C1 segment of cervical spinal cord (tissue), 14 donors: ENCODE results near the gene LETM1.
A peak's percentile ranks its signal among the peaks of the same experiment; 100 is the strongest.

Experiments used
- DNase-seq, 14 donors: peaks; one replicate each; lab custom pipeline; 2025; lab: John Stamatoyannopoulos, UW

LETM1 gene

DNA sequence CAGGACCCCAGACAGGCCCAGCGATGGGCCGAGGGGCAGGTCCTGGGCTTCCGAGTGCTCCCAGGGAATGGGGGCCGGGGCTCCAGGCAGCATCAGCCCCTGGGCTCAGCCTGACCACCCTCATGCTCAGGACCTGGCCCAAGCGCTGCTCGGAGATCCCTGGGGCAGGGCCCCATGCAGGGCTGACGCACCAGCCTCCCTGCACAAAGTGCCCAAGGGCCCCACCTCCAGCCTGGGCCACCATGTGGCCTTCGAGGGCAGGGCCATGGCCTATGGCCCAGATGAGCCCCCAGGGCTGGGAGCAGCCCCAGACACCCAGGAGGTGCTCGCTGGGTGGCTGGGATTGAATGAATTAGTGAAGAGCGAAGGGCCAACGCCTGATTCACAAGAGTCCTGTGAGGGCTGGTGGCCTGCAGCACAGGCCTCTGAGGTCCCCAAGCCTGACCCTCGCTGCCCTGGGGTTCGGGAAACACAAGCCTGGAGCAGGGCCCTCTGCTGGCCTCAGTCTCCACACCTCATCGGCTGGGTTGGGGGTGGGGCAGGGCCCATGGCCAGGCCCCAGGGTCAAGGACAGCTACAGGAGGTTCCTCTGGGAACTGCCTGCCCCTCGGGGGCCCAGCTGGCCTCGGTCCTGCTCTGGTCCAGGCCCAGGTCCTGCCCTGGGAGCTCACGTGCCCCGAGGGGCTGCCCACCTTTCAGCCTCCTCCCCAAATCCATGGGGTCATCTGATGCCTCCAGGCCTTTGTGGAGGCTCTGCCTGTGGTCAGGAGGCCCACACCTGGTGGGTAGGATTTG is 76.2 kb downstream of the LETM1 start:
- peak in 1 of 14 donors; percentile 53 for DNase-seq

DNA sequence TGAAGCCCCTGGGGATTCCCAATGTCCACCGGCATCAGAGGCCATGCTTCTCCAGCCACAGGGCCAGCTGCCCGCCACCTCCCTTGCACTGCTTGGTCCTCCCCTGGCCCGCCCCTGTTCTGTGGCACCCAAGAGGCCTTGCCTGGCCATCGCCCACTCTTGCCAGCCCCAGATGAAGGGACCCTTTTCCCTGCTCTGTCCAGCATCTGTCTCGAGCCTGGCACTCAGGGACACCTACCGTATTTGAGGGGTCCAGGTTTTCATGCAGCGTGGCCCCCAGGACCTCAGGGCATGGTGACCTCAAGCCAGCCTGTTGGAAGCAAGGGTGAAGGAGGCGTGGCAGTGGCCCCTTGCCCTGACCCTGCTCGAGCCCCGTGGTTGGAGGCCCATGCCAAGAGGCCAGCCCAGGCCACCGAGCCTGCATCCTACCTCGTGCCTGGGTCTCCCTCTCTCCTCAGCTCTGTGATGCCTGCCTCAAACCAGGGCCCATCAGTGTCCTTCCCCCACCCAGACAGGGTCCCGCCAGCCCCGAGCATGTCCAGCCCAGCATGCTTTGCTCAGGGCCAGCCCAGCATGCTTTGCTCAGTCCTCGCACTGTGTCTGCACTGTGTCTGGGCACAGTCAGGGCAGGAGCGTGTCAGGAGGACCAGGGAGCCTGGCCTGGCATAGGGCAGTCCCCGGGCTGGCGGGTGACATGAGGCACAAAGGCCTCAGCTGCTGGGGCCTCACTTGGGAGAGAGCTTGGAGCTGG is 77.1 kb downstream of the LETM1 start:
- peak in 3 of 14 donors; percentile 36 to 64 (median 51) for DNase-seq

DNA sequence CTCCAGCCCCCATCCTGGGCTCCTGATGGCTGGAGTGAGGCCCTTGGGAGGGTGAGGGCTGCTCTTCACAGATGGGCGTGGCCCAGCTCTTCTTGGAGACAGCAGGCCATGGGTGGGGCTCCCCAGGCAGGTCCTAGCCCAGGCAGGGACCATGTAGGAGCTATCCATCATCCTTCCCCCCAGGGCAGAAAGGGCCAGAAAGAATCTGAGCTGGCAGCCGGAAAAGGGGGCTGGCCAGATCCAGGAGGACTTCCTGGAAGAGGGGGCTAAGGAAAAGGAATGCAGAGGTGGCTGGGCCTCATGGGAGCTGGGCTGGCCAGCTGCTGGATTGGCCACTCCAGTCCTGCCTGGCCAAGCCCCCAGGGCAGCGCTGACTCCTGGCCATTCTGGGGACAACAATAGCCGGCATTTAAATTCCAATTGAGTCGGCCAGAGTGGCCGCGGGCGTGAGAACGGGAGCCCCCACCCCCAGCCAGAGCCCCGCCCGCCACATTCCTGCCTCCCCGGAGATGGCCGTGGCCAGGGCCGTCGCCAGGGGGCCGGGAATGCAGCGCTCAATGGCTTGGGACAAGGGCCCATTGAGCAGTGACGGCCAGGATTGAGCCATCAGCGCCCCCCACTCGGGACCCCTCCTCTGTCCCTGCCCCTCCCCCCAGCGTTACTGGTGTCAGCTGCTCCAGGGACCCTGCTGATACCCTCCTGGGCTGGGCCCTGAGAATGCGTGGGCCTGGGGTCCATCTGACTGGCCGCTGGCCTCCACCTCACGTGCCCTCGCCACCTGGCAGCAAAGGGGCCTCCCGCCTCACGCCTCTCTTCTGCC is 77.9 kb downstream of the LETM1 start:
- DNase-seq: peak in 8 of 14 donors; percentile 27 to 75 (median 60)

DNA sequence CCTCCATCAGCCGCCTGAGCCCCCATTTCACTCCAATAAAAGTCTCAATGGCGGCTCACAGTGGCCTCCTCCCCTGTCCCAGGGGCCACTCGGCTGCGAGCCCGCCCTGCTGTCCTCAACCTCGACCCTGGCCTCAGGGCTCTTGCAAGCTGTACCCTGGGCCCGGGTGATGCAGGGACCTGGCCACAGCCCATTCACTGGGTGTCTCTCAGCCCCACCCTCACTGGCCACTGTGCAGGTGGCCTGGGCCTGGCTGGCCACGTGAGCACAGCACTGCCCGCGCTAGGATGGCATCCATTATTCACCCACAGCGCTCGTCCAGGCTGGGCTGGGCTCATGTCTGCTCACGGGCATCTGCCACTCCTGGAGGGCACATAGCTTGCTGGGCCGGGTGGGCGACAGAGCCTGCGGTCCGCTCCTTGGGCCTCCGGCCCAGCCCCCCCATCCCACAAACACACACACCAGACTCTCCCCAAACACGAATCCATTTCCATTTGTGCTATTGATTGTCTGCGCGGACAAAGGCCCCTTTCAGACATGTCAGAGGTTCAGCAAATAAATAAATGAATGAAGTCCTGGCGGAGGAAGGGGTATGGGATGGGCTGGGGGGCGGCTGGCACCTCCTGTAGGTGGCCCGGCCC is 79.3 kb downstream of the LETM1 start:
- peak in 5 of 14 donors; percentile 31 to 66 (median 44) for DNase-seq

DNA sequence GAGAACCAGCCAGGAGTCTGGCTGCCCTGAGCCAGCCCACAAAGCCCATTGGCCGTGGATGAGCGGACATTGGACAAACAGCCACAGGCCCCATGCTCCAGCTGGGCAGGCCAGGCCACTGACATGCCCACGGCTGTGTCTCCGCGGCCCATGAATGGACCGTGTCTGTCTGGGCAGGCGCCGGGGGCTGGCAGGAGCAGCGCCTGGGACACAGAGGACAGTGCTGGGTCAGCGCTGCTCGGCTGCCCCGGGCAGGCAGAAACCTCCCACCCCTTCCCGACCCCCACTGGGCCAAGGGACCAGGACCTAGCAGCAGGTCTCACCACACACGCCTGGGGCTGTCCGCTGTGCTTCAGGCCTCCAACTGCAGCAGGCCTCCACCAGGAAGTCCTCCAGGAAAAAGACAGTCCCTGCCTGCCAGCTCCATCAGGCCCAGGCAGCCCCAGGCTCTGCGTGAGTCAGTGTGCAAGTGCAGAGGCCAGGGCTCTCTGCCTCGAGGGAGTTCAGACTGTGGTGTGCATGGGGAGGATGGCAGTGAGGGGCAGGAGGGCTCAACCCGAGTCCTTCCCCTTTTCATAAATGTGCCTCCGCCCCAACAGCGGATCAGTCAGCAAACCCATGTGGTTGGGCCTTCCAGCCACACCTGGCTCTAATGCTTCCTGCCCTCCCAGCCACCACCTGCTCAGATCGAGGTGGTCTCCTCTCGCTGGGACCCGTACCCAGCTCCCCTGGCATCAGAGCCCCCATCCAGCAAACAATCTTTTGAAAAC is 80.0 kb downstream of the LETM1 start:
- DNase-seq: peak in 10 of 14 donors; percentile 41 to 86 (median 72)

DNA sequence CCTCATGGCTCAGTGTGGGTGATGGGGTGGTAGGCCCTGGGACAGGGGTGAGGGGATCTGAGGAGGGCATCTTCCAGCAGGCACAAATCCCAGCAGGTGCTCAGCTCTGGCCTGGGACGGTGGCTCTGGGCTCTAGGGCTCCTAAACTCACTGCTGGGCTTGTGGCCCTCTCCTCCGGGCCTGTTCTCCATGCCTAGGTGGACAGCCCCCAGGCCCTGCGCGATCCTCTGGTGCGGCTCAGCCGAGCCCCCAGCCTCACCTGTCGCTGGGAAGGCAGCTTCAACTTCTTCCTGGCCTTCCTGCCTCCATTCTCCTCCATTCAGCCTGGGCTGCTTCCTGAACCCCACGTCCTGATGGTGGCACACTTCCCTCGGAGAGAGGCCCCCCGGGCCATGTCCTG is 82.2 kb downstream of the LETM1 start:
- DNase-seq: no peak

DNA sequence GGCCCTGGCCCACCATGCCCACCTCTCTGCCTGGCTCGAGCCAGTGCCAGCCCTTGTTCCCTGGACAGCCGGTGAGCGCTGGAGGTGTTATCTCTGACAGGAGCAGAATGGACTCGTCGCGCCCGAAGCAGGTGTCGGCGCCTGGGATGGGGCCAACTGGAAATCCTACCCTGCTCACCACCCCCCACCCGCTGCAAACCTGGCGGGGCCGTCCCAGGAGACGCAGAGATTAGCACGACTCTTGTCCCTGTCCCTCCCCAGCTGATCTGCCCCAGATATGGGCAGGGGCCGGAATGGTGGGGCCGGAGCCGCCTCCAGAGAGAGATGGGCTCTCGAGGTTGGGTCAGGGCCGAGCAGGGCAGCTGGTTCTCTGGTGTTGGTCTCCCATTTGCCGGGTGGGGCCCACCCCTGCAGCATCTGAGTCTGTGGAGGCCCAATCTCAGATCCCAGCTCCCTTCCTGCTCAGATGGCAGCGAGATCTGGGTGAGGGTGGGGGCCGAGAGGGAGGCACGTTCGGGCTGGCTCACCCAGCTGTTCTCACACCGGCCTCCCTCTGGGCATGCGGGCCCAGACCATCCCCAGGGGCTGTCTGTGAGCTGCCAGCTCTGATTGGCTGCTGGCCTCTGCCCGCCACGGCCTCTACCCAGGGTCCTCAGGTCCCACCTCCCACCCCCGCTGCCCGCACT is 83.0 kb downstream of the LETM1 start:
- DNase-seq: no peak

DNA sequence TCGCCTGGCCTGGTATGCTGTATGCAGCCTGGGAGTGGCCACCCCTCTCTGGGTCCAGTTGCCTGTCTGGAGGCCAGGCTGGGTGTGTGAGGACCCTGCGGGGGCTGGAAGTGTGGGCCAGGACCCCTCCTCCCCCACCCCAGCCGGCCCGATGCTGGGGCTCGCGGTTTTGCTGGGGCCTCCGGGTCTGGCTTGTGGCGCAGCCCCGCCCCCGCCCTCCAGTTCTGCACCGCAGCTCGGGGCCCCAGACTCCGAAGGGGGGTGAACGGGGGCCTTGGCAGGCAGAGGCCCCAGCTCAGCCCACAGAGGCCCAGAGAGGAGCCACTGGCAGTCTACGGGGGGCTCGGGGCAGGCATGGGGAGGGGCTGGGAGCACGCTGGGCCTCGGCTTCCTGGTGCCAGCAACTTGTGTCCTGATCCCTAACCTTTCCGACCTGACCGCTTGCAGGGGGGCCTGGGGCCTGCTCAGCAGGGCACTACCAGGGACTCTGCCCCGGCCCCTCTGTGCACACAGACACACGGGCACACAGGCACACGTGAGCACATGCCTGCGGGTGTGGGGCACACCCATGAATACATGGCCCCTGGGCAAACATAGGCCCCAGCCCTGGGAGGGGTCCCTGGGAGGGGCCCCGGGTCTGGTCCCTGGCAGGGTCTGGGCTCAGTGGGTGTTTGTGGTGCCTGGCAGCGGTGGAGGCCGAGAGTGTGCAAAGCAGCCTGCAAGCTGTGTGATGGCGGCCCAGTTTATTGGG is 84.2 kb downstream of the LETM1 start:
- DNase-seq: peak in 1 of 14 donors; percentile 27

DNA sequence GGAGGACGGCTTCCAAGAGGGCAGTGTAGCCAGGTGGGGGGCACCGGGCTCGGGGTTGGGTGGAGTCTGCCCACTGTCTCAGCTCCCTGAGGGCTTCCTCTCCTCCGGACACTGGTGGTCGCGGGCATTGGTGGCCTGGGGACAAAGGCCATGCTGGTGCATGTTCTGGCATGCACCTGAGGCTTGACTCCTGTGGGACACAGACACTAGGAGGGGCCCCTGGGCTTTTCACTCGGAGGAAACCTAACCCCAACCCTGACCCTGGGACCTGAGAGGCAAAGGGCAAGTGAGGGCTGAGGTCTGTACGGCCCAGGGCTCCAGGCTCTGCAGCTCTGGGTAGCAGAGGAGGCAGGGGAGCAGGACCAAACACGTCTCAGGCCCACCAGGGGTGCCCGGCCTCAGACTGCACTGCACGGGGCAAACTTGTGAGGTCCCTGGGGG is 85.1 kb downstream of the LETM1 start:
- no peak for DNase-seq

DNA sequence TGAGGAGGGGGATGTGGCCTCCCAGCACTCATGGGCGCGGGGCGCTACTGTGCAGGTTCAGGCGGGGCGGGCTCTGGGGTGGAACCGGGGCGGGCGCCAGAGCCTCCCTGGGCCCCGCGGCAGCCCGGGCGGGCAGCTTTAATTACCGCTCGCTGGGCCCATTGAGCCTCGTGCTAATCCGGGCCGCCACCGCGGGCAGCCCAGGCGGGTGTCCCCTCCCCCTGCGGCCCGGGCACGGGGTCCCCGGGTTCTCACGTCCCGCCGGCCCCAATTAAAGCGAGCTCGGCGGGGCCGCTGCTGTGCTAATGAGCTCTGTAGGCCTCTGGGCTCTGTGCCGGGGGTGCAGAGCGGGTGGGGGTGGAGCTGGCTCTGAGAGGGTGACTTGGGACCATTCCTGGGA is 85.7 kb downstream of the LETM1 start:
- DNase-seq: peak in 2 of 14 donors; percentile 20 to 43

DNA sequence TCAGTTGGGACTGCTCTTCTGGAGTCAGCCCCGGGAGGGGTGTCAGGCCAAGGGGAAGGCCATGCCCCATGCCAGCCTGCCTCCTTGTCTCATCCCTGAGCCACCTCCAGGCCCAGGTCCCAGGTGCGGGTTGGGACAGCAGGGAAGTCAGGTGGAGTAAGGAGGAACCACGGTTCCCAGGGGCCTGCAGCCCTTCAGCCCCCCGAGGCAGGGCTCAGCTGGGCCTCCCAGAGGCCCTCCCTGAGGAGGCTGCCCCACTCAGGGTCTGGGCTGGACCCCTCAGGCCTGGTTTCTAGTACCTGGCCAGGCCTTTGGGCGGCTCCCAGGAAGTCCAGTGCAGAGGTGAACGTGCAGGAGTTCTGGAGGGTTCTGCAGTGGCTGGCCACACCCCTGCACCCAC is 86.3 kb downstream of the LETM1 start:
- no peak for DNase-seq

DNA sequence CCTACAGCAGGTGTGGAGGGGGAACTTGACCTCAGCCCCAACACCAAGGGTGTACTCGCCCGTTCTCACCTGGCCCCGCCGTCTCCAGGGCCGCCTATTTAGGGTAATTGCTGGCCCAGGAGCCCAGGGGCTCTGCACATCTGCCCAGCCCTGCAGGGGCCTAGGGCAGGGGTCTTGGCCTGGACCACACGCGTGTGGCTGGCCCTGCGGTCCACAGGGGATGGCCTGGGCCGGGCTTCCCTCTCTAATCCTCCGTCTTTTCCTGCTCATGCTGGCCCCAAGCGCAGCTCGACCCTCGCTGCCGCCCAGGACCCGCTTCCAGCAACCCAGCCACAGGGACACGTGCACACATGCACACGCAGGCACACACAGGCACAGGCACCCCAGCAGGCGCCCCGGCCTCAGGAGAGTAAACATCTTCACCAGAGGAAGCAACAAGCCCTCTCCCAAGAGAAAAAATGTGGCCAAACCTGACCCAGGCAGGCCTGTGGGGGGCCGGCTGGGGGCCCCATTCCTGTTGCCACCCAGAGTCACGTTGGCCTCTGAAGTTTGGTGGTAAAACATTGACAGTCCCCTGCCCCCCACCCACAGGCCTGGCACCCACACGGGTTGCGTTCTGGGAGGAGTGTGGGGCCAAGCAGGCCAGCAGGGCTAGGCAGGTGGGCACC is 87.5 kb downstream of the LETM1 start:
- DNase-seq: no peak

DNA sequence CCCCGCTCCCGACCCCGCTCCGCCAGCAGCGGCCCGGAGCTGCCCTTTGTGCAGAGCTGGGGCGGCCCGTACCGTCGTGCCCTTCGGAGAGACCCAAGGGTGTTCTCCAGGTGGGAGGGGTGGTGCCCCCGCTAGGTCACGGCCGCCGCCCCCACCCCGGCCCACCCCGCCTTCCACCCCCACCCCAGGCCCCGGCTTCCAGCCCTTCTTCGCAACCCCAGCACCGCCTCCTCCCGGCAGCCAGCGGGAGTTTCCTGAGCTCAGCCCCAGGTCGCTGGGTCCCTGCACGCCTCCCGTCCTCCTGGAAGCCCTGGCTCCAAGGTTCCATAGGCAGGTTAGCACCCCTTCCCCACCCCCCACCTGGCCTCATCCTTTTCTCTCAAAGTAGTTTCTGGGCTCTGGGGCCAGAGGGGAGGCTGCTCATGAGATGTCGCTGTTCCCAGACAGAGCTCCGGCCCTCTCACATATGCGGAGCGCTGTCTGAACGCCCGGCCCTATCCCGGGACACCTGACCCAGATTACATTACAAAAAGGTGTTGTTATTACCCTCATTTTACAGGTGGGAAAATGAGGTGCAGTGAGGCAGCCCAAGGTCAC is 88.1 kb downstream of the LETM1 start:
- DNase-seq: no peak

DNA sequence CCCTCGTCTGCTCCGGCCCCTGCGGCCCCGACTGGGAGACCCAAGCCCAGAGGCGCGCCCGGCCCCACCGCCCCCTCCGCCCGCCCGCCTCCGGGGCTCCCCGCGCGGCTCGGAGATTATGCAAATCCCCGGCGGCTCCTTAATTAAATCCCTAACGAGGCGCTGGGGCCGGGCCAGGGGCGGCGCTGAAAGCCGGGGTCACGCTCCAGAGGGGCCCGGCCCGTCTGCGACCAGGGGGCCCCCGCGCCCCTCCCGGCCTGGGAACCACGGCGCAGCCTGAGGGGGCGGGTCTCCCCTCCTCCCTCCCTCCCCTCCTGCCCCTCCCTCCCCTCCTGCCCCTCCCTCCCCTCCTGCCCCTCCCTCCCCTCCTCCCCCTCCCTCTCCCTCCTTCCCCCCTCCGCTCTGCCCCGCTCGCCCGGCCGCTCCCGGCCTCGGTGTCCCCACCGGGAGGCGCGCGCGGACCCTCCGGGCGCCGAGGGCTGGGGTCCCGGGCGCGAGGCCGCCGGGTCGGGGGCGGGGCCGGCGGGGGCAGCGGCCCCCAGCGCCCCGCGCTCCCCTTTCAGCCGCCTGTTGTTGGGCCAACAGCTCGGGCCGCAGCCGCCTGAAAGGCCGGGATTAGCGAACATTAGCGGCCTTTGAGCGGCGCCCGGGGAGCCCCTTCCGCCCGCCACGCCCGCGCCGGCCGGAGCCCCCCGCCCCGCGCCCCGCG is 88.7 kb downstream of the LETM1 start:
- peak in 2 of 14 donors; percentile 42 to 50 for DNase-seq

DNA sequence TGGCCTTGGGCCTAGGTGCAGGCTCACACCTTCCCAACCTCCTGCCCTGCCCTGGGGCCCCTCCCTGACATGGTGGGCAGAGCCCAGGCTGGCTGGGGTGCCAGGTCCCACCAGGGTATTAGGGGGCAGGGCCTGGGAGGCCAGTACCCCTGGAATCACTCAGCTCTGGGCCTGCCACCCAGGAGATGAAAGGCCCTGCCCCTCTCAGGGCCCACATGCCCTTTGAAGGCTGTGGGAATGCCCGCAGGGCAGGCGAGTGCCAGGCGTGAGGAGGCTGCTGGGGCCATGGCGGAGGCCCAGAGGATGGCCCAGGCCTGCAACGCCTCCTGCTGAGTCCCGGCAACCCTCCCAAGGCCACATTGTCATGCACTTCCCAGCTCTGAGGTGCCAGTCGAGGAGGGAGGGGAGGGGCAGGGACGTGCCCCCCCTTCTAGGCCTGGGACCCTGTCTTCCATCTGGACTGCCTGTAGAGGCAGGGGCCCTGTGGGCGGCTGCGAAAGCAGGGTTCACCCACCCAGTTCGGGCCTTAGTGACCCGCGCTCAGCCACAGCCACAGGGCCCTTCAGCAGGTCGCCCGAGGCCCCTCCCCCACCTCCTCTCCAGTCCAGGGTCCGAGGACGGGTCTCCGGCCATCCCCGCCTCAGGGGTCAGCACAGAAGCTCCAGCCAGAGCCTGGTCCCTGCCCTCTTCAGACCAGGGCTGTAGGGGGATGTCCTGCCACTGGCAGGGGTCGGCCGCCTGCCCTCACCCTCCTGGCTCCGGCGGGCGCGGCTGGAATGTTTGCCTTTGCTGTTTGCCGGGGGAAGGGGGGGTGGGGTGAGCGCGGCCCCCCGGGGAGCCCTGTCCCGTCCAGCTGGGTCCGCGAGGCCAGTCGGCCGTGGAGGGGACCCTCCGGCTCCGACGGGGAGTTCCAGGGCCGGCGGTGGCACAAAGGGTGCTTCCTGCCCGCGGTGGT is 89.6 kb downstream of the LETM1 start:
- peak in 5 of 14 donors; percentile 29 to 61 (median 44) for DNase-seq

DNA sequence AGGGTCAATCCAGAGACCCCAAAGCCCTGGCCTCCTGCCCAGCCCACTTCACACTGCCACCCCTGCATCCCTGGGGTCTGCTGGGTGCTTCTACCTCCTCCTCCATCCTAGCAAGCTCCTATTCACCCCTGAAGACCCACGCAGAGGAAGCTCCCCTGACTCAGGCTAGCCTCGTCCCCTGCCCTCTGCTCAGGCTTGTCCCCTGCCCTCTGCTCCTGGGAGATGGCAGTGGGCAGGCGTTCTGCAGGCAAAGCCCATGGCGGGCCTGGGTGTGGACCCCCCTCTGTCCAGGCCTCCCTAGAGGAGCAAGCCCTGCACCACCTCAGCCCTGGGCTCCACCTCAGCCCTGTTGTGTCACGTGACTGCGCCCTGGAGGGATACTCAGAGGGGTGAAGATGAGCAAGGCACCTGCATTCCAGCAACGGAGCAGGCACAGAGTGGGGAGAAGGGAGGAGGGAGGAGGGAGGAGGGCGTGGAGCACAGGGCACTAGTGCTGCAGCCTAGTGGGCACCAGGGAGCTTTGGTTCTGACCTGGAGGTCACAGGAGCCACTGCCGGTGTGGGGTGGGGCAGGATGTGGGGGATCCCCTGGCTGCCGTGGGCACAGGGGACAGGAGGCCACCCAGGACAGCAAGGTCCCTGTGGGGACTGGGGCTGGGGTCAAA is 90.4 kb downstream of the LETM1 start:
- no peak for DNase-seq
